Stimulated activated CD4-positive, alpha-beta T cell treated with anti-CD3 and anti-CD28 coated beads, Interleukin-4, amount 100 ng/mL, for 48 hours (primary cell): ENCODE measurements around the gene INTS2.
"Not testable (repeated sequence)": the region's sequence is repeated elsewhere in the genome, so short reads cannot be mapped to it uniquely, and the experiment has no call there.

Experiments
- DNase-seq, 2 donors: peaks; one replicate each; pipeline ENCODE4 v3.0.0-alpha.2; 2020; ENCODE audit warnings: low read depth in 2 of 2

Gene INTS2

GRCh38 chr17:61825448-61826137 is 102.2 kb downstream of the INTS2 start:
- DNase-seq: no peak

- no peak for DNase-seq
Measured at GRCh38 chr17:61822326-61823285, 105.2 kb downstream of the INTS2 start.

GRCh38 chr17:61821655-61822054 is 106.1 kb downstream of the INTS2 start:
- no peak for DNase-seq

GRCh38 chr17:61819265-61819664 is 108.5 kb downstream of the INTS2 start:
- not testable (repeated sequence) for DNase-seq

GRCh38 chr17:61818225-61818624 is 109.6 kb downstream of the INTS2 start:
- no peak for DNase-seq

- DNase-seq: no peak
Measured at GRCh38 chr17:61817452-61817851, 110.3 kb downstream of the INTS2 start.

GRCh38 chr17:61816538-61816937 is 111.2 kb downstream of the INTS2 start:
- DNase-seq: no peak

- no peak for DNase-seq
Measured at GRCh38 chr17:61815863-61816503, 111.8 kb downstream of the INTS2 start.
